Activated T-helper 1 cell treated with anti-CD3 and anti-CD28 coated beads, Interleukin-2, amount 50 U/mL, for 16 hours (primary cell): Measurements from ENCODE around the gene KRT86.
"Not testable (repeated sequence)": the region's sequence is repeated elsewhere in the genome, so short reads cannot be mapped to it uniquely, and the experiment has no call there.

Source experiments
- DNase-seq, 2 donors: peaks; one replicate each; pipeline ENCODE4 v3.0.0-alpha.2; 2020; ENCODE audit warnings: low read depth in 1 of 2, low spot score in 1 of 2

KRT86 gene

GRCh38 chr12:52290483-52291134 is 16.2 kb downstream of the KRT86 start:
- DNase-seq: not testable (repeated sequence)

- no peak for DNase-seq
Measured at GRCh38 chr12:52291267-52291935, 17.0 kb downstream of the KRT86 start, which contains the start of gene KRT81. Gene KRT81, minus strand, starts transcription at chr12:52291534. Its CDS starts 69 bp downstream, at chr12:52291465.

- DNase-seq: no peak
Measured at GRCh38 chr12:52293926-52294325, 19.5 kb downstream of the KRT86 start.

GRCh38 chr12:52294803-52295202 is 20.4 kb downstream of the KRT86 start:
- DNase-seq: no peak

GRCh38 chr12:52295663-52296062 is 21.2 kb downstream of the KRT86 start:
- no peak for DNase-seq

GRCh38 chr12:52296572-52297215 is 22.2 kb downstream of the KRT86 start:
- no peak for DNase-seq

GRCh38 chr12:52298677-52299190 is 24.3 kb downstream of the KRT86 start:
- DNase-seq: no peak

- no peak for DNase-seq
Measured at GRCh38 chr12:52300796-52301691, 26.6 kb downstream of the KRT86 start.

GRCh38 chr12:52301721-52302120 is 27.3 kb downstream of the KRT86 start:
- not testable (repeated sequence) for DNase-seq

GRCh38 chr12:52302242-52302914 is 27.9 kb downstream of the KRT86 start:
- DNase-seq: not testable (repeated sequence)

- not testable (repeated sequence) for DNase-seq
Measured at GRCh38 chr12:52304941-52305411, 30.5 kb downstream of the KRT86 start.

- DNase-seq: no peak
Measured at GRCh38 chr12:52305921-52306705, 31.7 kb downstream of the KRT86 start.

- no peak for DNase-seq
Measured at GRCh38 chr12:52306731-52307130, 32.3 kb downstream of the KRT86 start.

GRCh38 chr12:52307836-52308805 is 33.7 kb downstream of the KRT86 start:
- no peak for DNase-seq

- no peak for DNase-seq
Measured at GRCh38 chr12:52308806-52309425, 34.5 kb downstream of the KRT86 start.

GRCh38 chr12:52310622-52311284 is 36.3 kb downstream of the KRT86 start:
- no peak for DNase-seq

- no peak for DNase-seq
Measured at GRCh38 chr12:52311285-52311648, 36.8 kb downstream of the KRT86 start.
